HCT116 (cell line): ENCODE results near the gene SNHG17.

ENCODE experiments used
- EZH2 ChIP-seq: fragments of 200-600 bp; sonication (generic); IDR thresholded peaks from 2 replicates; pipeline ENCODE4 v1.6.1; 2017; ENCODE audit warnings: antibody characterized with exemption, mixed run types
- EZH2phosphoT487 ChIP-seq: fragments of 200-600 bp; IDR thresholded peaks from 2 replicates; pipeline ENCODE4 v1.6.1; 2018; ENCODE audit warnings: antibody characterized with exemption, borderline replicate concordance
- JUND ChIP-seq: IDR thresholded peaks from 2 replicates; pipeline ENCODE4 v1.6.1; 2012
- POLR2A ChIP-seq: IDR thresholded peaks from 2 replicates; pipeline ENCODE4 v1.7.0; 2011; ENCODE audit warnings: borderline replicate concordance; ENCODE audit not compliant: insufficient read depth, insufficient read length; ENCODE audit errors: extremely low read depth
- SIN3A ChIP-seq: IDR thresholded peaks from 2 replicates; pipeline ENCODE4 v1.6.1; 2012; ENCODE audit warnings: low read depth
- TCF7L2 ChIP-seq: IDR thresholded peaks from 2 replicates; pipeline ENCODE4 v1.7.0; 2011; ENCODE audit warnings: borderline replicate concordance, inconsistent platforms; ENCODE audit not compliant: insufficient read depth, insufficient read length; ENCODE audit errors: extremely low read depth
- TF ChIP-seq, protein P1 (sequence below), 3 experiments: fragments of 200-600 bp in 1 of 3; sonication (generic) in 1 of 3; IDR thresholded peaks in 2 of 3; conservative IDR thresholded peaks in 1 of 3; 2 replicates each; pipeline ENCODE4 v1.5.1; 2012 to 2017; ENCODE audit warnings: low read depth in 2 of 3, low read length in 2 of 3, antibody characterized with exemption in 1 of 3, borderline replicate concordance in 1 of 3, control low read depth in 1 of 3, mild to moderate bottlenecking in 1 of 3, mixed read lengths in 1 of 3, mixed run types in 1 of 3, moderate library complexity in 1 of 3; ENCODE audit not compliant: insufficient read depth in 1 of 3
- TF ChIP-seq, protein P2 (sequence below): IDR thresholded peaks from 2 replicates; pipeline ENCODE4 v1.6.1; 2012
- TF ChIP-seq, protein P3 (sequence below): IDR thresholded peaks from 2 replicates; pipeline ENCODE4 v1.6.1; 2012

GRCh38 chr20:38433304-38433972 is 1.7 kb downstream of the SNHG17 start:
- TF ChIP-seq, protein P1, sequence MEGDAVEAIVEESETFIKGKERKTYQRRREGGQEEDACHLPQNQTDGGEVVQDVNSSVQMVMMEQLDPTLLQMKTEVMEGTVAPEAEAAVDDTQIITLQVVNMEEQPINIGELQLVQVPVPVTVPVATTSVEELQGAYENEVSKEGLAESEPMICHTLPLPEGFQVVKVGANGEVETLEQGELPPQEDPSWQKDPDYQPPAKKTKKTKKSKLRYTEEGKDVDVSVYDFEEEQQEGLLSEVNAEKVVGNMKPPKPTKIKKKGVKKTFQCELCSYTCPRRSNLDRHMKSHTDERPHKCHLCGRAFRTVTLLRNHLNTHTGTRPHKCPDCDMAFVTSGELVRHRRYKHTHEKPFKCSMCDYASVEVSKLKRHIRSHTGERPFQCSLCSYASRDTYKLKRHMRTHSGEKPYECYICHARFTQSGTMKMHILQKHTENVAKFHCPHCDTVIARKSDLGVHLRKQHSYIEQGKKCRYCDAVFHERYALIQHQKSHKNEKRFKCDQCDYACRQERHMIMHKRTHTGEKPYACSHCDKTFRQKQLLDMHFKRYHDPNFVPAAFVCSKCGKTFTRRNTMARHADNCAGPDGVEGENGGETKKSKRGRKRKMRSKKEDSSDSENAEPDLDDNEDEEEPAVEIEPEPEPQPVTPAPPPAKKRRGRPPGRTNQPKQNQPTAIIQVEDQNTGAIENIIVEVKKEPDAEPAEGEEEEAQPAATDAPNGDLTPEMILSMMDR (IDR thresholded peaks at IDR 0.05 in 2 of 3, conservative IDR thresholded peaks at IDR 0.05 in 1 of 3; ENCODE audit: borderline replicate concordance in 1 of 3, insufficient read depth in 1 of 3, low read depth in 2 of 3, low read length in 2 of 3), result no peak
- no peak for TF ChIP-seq EZH2phosphoT487
- TF ChIP-seq JUND, result no peak
- TF ChIP-seq, protein P2, sequence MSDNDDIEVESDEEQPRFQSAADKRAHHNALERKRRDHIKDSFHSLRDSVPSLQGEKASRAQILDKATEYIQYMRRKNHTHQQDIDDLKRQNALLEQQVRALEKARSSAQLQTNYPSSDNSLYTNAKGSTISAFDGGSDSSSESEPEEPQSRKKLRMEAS, result no peak
- TF ChIP-seq, protein P3, sequence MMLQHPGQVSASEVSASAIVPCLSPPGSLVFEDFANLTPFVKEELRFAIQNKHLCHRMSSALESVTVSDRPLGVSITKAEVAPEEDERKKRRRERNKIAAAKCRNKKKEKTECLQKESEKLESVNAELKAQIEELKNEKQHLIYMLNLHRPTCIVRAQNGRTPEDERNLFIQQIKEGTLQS, result no peak
- no peak for TF ChIP-seq POLR2A
- no peak for TF ChIP-seq TCF7L2
- no peak for TF ChIP-seq EZH2
- TF ChIP-seq SIN3A, result no peak
